ENCODE measurements around the gene LAMA2. TPM values are rescaled to one million over a fixed set of nuclear protein-coding genes. Genes with fewer than 3 reads are reported as not detected.
A peak's percentile ranks its signal among the peaks of the same experiment; 100 is the strongest.

LAMA2 gene
- total and polyA plus RNA-seq, 2 donors (not counting 1 experiment from before 2014, with no cell fraction given): 19.5 to 67.5 TPM

GRCh38 chr6:129195161-129195560, 312.2 kb downstream of the LAMA2 start:
- Histone ChIP-seq H2AFZ (ENCODE audit: low read length) (no peak overlapping the region), H3K79me2 (ENCODE audit: control insufficient read depth, insufficient read depth, low read length) (no peaks in the 10 kb centered on the region), H3K27ac (ENCODE audit: insufficient read depth, low read length) (no peak overlapping the region), H3K27me3 (ENCODE audit: control insufficient read depth, insufficient read depth, low read length) (no peaks in the 10 kb centered on the region), H4K20me1 (ENCODE audit: control insufficient read depth, extremely low read depth, insufficient read depth, low read length) (no peaks in the 10 kb centered on the region), H3K4me1 (ENCODE audit: control insufficient read depth, extremely low read depth, insufficient read depth, low read length) (no peaks in the 10 kb centered on the region), H3K36me3 (ENCODE audit: control insufficient read depth, insufficient read depth, low read length) (no peaks in the 10 kb centered on the region), H3K4me2 (ENCODE audit: extremely low read depth, insufficient read depth, low read length) (no peak overlapping the region), H3K4me3 (replicated peaks in 1 of 4; ENCODE audit: control extremely low read depth in 1 of 4, insufficient read depth in 1 of 4, low read depth in 3 of 4, low read length in 4 of 4) (no peak overlapping the region), H3K9me3 (ENCODE audit: control insufficient read depth, insufficient read depth, low read depth, low read length) (no peaks in the 10 kb centered on the region), H3K9ac (ENCODE audit: insufficient read depth, low read length) (no peak overlapping the region)
- TF ChIP-seq EZH2 (IDR thresholded peaks at IDR 0.05; ENCODE audit: low read length, missing control alignments) (no peak), CTCF (conservative IDR thresholded peaks at IDR 0.05 in 1 of 2, IDR thresholded peaks at IDR 0.05 in 1 of 2; ENCODE audit: low read depth in 1 of 2, low read length in 2 of 2) (no peak)
- DNase-seq (ENCODE audit: low read depth in 2 of 2): no peak

GRCh38 chr6:129195643-129196042, 312.7 kb downstream of the LAMA2 start:
- Histone ChIP-seq H3K79me2 (ENCODE audit: control insufficient read depth, insufficient read depth, low read length) (no peaks in the 10 kb centered on the region), H3K4me2 (ENCODE audit: extremely low read depth, insufficient read depth, low read length) (no peak overlapping the region), H3K4me1 (ENCODE audit: control insufficient read depth, extremely low read depth, insufficient read depth, low read length) (no peaks in the 10 kb centered on the region), H3K9ac (ENCODE audit: insufficient read depth, low read length) (no peak overlapping the region), H3K36me3 (ENCODE audit: control insufficient read depth, insufficient read depth, low read length) (no peaks in the 10 kb centered on the region), H3K27ac (ENCODE audit: insufficient read depth, low read length) (no peak overlapping the region), H3K27me3 (ENCODE audit: control insufficient read depth, insufficient read depth, low read length) (no peaks in the 10 kb centered on the region), H2AFZ (ENCODE audit: low read length) (no peak overlapping the region), H3K4me3 (replicated peaks in 1 of 4; ENCODE audit: control extremely low read depth in 1 of 4, insufficient read depth in 1 of 4, low read depth in 3 of 4, low read length in 4 of 4) (no peak overlapping the region), H3K9me3 (ENCODE audit: control insufficient read depth, insufficient read depth, low read depth, low read length) (no peaks in the 10 kb centered on the region), H4K20me1 (ENCODE audit: control insufficient read depth, extremely low read depth, insufficient read depth, low read length) (no peaks in the 10 kb centered on the region)
- peak in 1 of 2 donors; percentile 21 for TF ChIP-seq CTCF (conservative IDR thresholded peaks at IDR 0.05 in 1 of 2, IDR thresholded peaks at IDR 0.05 in 1 of 2; ENCODE audit: low read depth in 1 of 2, low read length in 2 of 2)
- TF ChIP-seq EZH2 (IDR thresholded peaks at IDR 0.05; ENCODE audit: low read length, missing control alignments): no peak
- no peak for DNase-seq (ENCODE audit: low read depth in 2 of 2)

- no peak overlapping the region for H3K4me3 ChIP-seq (replicated peaks in 1 of 4; ENCODE audit: control extremely low read depth in 1 of 4, insufficient read depth in 1 of 4, low read depth in 3 of 4, low read length in 4 of 4)
- no peak for TF ChIP-seq EZH2 (IDR thresholded peaks at IDR 0.05; ENCODE audit: low read length, missing control alignments)
- TF ChIP-seq CTCF (conservative IDR thresholded peaks at IDR 0.05 in 1 of 2, IDR thresholded peaks at IDR 0.05 in 1 of 2; ENCODE audit: low read depth in 1 of 2, low read length in 2 of 2): no peak
- no peaks in the 10 kb centered on the region for H3K79me2 ChIP-seq (ENCODE audit: control insufficient read depth, insufficient read depth, low read length)
- no peaks in the 10 kb centered on the region for H4K20me1 ChIP-seq (ENCODE audit: control insufficient read depth, extremely low read depth, insufficient read depth, low read length)
- DNase-seq (ENCODE audit: low read depth in 2 of 2): no peak
- H3K4me2 ChIP-seq (ENCODE audit: extremely low read depth, insufficient read depth, low read length): no peak overlapping the region
- no peaks in the 10 kb centered on the region for H3K9me3 ChIP-seq (ENCODE audit: control insufficient read depth, insufficient read depth, low read depth, low read length)
- no peak overlapping the region for H3K27ac ChIP-seq (ENCODE audit: insufficient read depth, low read length)
- no peak overlapping the region for H3K9ac ChIP-seq (ENCODE audit: insufficient read depth, low read length)
- no peak overlapping the region for H2AFZ ChIP-seq (ENCODE audit: low read length)
- H3K36me3 ChIP-seq (ENCODE audit: control insufficient read depth, insufficient read depth, low read length): no peaks in the 10 kb centered on the region
- no peaks in the 10 kb centered on the region for H3K4me1 ChIP-seq (ENCODE audit: control insufficient read depth, extremely low read depth, insufficient read depth, low read length)
- no peaks in the 10 kb centered on the region for H3K27me3 ChIP-seq (ENCODE audit: control insufficient read depth, insufficient read depth, low read length)
Observed at GRCh38 chr6:129197154-129197553, 314.2 kb downstream of the LAMA2 start.

Data from fibroblast of lung (primary cell).